ENCODE measurements around the gene ZZZ3.
"Not testable (repeated sequence)": the region's sequence is repeated elsewhere in the genome, so short reads cannot be mapped to it uniquely, and the experiment has no call there.

The ZZZ3 gene

DNA sequence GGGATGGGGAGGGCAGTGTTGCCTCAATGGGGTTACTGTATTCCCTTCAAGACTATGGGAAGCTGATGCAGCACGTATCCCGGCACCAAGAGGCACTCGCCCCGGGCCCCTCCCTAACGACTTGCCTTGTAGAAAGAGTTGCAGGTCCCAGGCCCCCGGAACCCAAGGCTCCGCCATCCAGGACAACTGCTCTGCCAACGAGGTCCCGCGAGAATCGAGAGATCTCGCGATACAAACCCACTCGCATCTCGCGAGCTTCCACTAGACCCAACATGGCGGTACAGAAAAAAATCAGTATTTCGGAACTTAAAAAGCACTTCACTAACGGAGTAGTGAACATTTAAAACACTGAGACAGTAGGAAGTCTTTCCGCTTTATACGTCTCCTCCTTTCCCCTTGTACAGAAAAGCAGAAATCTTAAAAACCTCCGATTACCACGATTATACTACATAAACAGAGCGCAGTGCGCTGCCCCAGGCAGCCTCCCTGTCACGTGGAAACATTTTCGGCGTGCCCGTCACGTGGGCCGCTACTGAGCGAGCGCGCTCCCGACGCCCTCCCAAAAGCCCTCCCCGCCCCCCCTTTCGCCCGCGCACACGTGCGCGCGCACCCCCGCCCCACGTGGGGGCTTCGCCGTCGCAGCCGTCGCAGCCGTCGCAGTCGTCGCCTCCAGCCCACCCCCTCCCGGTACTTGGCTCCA, at the start of gene ZZZ3:
TSS of gene ZZZ3 (minus strand) at position 199 of the 700 bp plus-strand sequence. CDS start 49,304 bp downstream, outside the sequence.
- peak; percentile 76 to 89 for DNase-seq (ENCODE audit: low read depth in 2 of 2)

DNA sequence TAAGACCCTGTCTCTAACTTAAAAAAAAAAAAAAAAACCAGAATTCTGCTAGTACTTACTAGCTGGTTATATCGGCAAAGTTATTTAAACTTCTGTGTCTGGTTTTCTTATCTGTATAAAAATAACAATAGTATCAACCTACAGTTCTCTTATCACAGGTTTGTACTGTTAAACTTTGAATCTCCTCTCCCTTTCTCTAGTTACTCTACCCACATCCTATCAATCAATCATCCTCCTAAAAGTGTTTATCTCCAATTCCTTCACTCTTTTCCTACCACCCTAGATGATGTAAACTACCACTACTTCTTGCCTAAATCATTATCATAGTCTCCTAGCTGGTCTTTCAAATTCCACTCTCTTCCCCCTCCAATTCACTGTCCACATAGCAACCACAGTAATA, 49.6 kb upstream of the ZZZ3 start:
- DNase-seq (ENCODE audit: low read depth in 2 of 2), result no peak

DNA sequence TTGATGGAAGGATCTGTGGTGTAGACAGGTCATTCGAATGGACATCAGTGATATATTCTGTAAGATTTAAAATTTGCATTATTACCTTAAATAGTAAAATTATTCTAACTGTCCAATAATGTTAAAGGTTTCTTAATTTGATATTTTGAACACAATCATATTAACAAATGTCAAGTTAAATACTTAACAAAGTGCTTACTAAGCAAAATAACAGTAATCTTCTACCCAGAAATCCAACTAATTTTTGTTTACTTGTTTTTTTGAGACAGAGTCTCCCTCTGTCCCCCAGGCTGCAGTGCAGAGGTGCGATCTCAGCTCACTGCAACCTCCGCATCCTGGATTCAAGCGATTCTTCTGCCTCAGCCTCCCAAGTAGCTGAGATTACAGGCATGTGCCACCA, 43.2 kb upstream of the ZZZ3 start:
- no peak for DNase-seq (ENCODE audit: low read depth in 2 of 2)

DNA sequence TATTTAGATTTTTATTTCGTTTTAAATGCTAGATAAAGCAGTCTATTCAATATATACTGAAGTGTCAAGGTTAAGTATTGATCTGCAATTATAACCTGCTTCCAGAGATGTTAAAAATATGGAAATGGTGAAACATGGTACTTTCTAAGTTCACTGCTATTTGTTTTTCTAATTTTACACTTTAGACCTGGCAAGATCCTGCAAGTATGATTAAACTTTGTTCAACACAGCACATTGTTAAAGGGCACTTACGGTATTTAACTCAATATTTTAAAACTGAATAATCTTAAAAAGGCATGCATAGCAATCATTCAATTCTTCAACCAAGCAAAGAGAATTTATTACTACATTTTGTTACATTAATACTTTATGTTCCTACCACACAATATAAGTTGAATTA, 35.7 kb upstream of the ZZZ3 start:
- DNase-seq (ENCODE audit: low read depth in 2 of 2), result no peak

DNA sequence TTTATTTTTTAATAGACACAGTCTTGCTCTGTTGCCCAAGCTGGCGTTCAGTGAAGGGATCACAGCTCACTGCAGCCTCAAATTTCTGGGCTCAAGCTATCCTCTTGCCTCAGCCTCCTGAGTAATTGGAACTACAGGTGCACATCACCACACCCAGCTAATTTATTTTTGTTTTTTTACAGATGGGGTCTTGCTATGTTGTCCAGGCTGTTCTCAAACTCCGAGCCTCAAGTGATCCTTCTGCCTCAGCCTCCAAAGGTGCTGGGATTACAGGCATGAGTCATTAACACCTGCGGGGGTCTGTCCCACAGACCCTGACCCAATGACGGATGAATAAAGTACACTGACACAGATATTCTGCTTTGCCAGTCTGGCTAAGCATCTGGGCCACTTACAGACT, 33.6 kb upstream of the ZZZ3 start:
- DNase-seq (ENCODE audit: low read depth in 2 of 2), result no peak

DNA sequence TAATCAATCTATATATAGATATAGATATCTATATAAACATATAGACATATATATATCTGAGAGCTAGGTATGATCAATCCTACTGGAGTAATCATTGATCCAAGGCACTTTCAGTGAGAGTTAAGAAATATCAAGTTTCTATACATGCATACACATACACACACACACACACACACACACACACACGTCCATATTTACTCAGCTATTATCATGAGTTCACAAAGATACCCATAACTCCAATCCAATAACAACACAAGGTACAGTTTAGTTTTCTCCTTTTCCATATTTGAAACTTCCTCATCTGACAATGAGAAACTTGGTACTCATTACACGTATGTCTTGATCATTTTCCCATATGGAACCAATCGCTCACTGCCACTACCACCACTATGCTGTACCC, 27.3 kb upstream of the ZZZ3 start:
- DNase-seq (ENCODE audit: low read depth in 2 of 2), result no peak

DNA sequence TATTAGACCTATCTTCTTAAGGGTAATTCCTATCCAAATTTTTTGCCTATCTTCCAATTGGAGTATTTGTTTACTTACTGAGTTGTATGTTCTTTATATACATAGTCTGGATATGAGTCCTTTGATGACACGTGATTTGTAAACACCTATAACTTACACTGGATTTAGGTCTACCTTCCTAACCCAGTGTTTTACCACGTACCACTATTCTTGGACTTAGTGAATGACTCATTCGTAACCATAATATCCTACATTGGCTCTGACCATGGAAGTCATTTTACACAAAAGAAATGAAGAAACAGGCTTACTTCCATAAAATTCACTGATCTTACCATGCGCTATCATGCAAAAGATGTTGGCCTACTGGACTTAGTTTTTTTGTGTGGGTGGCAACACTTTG, 23.9 kb upstream of the ZZZ3 start:
- DNase-seq (ENCODE audit: low read depth in 2 of 2), result no peak

DNA sequence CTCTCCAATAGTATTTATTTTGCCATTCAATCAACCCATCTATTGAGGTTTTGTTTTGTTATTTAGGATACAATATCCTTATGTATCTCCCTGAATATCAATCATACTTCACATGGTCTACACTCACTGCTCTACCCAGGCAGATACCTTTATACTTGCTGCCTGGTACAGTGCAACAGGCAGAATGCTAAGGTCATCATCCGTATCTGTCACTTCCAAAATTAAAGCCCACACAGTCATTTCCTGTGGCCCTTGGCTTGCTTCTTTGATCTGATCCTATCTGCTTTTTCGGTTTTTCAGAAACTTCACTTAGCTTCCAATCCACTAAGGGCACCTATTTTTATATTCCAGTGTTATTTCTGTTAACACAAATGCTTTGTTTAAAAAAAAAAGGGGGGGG, 22.3 kb upstream of the ZZZ3 start:
- no peak for DNase-seq (ENCODE audit: low read depth in 2 of 2)

DNA sequence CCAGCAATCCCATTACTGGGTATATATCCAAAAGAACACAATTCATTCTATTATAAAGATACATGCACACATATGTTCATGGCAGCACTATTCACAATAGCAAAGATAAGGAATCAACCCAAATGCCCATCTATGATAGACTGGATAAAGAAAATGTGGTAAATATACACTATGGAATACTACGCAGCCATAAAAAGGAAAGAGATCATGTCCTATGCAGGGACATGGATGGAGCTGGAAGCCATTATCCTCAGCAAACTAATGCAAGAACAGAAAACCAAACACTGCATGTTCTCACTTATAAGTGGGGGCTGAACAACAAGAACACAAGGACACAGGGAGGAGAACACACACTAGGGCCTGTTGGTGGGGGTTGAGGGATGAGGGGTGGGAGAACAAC, 17.2 kb upstream of the ZZZ3 start:
- DNase-seq (ENCODE audit: low read depth in 2 of 2), result not testable (repeated sequence)

DNA sequence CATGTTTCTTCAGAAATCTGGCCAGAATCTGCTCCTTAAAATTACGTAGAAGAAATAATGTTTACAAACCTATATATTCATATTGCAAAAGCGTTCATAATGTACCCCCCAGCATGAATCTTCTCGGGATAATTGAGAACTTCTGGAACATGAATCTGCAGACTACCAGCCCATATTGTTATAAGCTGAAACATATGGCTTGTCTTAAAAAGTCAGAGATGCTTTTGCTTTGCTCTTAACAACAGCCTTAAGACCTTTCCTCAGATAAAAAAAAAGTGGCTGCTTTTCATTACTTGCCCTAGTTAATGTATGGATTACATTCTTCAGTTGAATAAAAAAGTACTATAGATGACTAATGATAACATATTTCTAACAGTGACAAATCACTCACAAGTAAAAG, 15.0 kb upstream of the ZZZ3 start:
- no peak for DNase-seq (ENCODE audit: low read depth in 2 of 2)

DNA sequence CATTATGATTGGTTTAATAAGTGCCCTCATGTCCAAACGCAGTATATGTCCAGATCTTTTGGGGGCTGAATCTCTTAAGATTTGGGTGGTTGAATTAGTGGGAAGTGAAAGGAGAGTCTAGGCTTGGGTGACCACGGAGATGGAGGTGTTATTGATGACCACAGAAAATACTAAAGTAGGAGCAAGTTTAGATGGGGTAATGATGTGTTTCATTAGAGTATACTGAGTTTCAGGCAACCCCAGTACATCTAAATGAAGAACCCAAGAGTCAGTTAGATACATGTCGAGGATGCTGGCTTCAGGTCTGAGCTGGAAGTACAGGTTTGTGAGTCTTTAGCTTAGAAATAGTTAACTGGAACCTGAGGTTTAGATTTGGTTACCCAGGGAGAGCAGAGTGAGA, 6.5 kb upstream of the ZZZ3 start:
- no peak for DNase-seq (ENCODE audit: low read depth in 2 of 2)

DNA sequence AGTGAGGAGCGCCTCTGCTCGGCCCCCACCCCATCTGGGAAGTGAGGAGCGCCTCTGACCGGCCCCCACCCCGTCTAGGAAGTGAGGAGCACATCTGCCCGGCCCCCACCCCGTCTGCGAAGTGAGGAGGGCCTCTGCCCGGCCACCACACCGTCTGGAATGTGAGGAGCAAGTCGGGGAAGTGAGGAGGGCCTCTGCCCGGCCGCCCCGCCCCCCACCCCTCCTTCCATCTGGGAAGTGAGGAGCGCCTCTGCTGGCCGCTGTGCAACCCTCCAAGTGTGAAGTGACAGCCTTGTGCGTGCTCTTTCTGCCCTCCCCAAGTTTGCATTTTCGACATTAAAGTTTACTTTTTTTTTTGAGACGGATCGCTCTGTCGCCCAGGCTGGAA, 5.1 kb upstream of the ZZZ3 start:
- DNase-seq (ENCODE audit: low read depth in 2 of 2), result no peak

DNA sequence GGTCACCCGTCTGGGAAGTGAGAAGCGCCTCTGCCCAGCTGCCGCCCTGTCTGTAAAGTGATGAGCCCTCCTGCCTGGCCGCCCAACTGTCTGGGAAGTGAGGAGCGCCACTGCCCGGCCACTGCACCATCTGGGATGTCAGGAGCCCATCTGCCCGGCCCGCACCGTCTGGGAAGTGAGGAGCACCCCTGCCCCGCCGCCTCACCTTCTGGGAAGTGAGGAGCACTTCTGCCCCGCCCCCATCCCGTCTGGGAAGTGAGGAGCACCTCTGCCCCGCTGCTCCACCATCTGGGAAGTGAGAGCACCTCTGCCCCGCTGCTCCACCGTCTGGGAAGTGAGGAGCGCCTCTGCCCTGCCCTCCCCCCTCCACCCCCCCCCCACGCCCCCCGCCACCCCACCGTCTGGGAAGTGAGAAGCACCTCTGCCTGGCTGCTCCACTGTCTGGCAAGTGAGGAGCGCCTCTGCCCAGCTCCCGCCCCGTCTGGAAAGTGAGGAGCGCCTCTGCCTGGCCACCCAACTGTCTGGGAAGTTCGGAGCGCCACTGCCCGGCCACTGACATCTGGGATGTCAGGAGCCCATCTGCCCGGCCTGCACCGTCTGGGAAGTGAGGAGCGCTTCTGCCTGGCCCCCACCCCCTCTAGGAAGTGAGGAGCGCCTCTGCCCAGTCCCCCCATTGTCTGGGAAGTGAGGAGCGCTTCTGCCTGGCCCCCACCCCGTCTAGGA, 4.5 kb upstream of the ZZZ3 start:
- DNase-seq (ENCODE audit: low read depth in 2 of 2), result no peak

DNA sequence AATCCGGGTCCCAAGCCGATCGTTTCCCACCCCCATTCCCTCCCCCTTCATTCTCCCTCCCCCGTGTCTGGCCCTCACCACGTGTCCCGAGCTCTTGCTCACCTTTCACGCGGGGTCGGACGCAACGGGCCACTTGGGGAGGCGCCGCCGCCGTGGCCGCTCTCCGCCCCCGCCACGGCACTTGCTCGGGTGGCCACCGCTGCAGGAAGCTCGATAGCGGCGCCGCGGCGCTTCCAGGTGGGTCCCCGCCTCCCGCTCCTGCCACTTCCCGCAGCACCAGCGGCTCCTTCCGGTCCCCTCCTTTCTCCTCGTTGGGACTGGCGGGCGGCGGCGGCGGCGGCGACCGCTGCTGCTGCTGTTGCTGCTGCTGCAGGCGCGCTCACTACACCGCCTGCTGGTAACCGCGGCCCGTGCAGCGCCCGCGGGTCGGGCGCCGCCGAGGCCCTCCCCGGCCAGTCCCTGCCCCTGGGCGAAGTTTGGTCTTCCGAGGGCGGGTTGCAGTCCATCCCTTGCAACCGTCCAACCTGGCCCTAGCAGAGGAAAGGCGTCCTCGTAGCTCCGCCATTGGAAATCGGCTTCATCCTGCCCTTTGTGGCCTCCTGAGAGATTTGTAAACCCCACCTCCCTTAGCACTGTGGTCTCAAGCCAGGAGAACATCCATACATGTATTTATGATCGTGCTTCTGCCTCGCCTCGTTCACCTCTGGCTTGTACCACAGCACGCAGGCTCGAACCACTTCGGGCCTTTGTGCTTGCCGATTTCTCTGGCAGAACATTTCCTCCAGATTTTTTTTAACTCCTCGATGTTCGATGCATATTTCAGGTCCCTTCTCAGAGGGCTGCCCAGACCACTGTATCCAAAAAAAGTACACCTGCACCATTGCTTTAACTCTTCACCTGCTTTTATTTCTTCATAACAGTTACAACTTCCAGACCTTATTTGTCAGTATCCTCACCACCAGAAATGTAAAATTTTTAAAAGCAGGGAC, 996 bp upstream of the ZZZ3 start:
- DNase-seq (ENCODE audit: low read depth in 2 of 2), result peak; percentile 76 to 83

DNA sequence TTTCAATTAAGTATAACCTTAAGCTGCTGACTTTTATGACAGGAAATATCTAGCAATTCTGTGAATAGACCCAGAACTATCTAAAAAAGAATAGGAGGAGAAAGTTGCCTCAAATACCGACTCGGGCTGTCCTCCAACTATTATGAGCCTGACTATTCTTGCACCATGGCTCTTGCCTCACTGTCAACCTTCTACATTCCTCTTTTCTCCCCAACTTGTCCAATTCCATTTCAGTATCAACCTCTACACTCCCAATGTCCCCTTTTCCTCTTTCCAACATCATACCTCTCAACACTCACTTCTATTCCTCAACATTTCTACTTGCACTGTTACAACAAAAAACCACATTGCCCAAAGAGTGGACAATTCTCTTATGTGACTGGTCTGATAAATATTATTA, 2.3 kb downstream of the ZZZ3 start:
- DNase-seq (ENCODE audit: low read depth in 2 of 2), result no peak

DNA sequence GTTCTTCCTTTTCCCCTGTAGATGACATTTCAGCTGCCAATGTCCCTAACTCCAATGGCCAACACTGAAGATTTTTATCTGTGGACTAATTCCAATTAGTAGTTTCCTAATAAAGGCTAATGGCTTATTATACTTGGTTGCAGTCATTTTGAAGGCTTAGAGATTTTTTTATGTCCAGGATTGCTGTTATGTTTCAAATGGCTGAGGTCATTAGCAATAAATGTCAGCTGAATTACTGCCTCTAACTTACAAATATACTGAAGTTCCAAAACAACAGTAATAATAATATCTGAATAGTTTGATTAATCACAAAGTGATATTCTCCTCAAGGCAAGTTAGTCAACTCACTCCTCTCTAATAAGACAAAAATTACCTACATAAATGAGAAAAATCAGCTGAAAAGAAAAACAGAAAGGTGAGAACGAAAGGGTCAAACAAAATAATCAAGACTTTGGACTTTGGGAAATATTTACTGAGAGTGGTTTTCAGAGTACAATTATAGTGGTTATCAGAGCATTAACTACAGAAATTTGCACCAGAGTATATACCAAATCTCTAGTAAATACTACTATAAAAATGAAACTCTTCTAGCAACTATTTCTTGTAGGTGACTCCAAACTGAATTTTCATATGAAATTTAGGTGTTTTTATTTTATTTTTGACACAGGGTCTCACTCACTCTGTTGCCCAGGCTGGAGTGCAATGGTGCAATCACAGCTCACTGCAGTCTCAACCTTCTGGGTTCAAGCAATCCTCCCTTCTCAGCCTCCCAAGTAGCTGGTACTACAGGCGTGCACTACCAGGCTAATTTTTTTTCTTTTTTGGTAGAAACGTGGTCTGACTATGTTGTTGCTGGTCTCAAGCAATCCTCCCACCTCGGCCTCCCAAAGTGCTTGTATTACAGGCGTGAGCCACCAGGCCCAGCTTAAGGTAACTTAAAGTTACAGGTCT, 3.5 kb downstream of the ZZZ3 start:
- no peak for DNase-seq (ENCODE audit: low read depth in 2 of 2)

DNA sequence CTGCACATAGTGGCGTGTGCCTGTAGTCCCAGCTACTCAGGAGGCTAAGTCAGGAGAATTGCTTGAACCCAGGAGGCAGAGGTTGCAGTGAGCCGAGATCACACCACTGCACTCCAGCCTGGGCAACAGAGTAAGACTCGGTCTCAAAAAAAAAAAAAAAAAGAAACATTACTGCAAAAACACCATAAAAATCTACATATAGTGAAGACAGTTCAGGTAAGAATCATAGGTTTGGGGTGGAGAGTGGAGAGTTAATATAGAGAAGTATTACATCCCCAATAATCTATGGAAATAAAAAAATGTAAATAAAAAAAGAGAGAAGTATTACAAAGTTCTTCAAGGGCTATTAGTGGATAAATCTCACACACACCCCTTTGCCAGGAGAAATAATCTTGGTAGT, 7.7 kb downstream of the ZZZ3 start:
- DNase-seq (ENCODE audit: low read depth in 2 of 2), result not testable (repeated sequence)

DNA sequence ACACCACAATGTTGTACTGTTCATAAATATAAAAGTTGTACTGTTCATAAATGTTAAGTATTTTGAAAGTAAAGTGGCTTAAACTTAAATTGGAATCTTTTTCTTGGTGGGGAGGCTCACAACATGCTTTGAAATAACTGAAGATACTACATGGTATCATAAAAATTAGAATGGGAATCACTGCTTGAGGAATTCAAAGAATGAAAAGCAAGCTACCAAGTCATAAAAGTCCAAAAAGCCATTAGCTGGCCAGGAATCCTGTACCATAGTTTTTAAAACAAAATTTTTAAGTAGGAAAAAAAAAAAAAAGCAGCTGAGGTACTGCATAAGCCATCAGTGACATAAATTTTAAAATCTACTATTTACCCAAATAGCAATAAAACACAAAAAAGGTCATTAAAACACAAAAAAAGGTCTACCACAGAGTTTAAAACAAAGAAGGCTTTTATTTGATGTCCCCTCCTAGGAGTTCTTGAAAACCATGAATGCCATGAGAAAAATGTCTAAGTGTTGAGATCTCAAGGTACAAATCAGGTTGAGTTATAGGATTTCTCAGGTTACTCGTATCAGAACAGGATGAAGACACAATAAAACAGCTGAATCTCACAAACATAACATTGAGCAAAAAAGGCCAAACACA, 8.6 kb downstream of the ZZZ3 start:
- DNase-seq (ENCODE audit: low read depth in 2 of 2), result no peak

DNA sequence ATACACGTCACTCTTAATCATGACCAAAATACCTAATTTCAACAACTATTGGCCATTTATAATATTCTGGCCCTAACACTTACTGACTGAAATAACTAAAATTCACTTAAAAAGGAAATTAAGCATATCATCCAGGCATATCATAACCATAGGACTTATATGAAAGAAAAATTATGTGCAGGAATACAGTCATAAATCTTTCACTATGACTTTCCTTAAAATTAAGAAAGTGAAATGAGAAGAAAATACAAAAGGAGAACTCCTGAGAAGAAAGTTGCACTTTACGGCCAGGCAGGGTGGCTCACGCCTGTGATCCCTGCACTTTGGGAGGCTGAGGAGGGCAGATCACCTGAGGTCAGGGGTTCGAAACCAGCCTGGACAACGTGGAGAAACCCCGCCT, 9.4 kb downstream of the ZZZ3 start:
- no peak for DNase-seq (ENCODE audit: low read depth in 2 of 2)

DNA sequence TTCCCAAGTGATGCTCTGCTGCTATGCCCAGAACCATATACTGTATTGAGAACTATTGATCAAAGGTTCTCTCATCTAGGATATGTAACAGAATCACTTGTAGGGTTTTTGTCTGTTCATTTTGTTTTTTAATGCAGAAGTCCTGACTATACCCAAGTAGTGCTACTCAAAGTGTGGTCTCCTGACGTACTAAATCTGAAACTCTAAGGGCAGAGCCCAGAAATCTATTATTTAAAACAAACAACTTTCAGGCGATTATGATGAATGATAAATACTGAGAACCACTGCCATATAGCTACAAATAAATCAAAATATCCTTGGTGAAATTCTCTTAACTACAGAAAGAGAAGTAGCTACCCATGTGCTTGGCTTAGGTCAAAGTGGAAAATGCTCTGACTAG, 10.1 kb downstream of the ZZZ3 start:
- DNase-seq (ENCODE audit: low read depth in 2 of 2), result no peak

DNA sequence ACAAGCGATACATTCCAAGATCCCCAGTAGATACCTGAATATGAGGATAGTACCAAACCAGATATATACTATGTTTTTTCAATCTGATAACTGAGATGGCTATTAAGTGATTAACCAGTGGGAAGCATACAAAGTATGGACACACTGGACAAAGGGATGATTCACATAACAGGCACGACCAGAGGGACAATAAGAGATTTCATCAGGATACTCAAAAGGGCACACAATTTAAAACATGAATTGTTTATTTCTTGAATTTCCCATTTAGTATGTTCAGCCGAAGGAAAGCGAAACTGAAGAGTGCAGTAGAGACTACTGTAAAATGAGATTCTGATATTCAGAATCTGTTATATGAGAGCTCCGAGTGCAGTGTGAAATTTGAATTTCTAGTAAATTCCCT, 10.6 kb downstream of the ZZZ3 start:
- DNase-seq (ENCODE audit: low read depth in 2 of 2), result no peak
